ENCODE results near the gene CPZ.

Gene CPZ

GRCh38 chr4:8592366-8593263 lies at the start of gene CPZ:
TSS of gene CPZ (plus strand) at chr4:8592765. CDS start at chr4:8592834, 69 bp downstream.
- DNase-seq (ENCODE audit: low read depth in 1 of 2, low spot score in 1 of 2), result no peak

GRCh38 chr4:8542776-8543525 lies 49.6 kb upstream of the CPZ start:
- no peak for DNase-seq (ENCODE audit: low read depth in 1 of 2, low spot score in 1 of 2)

GRCh38 chr4:8543623-8544022 lies 48.9 kb upstream of the CPZ start:
- no peak for DNase-seq (ENCODE audit: low read depth in 1 of 2, low spot score in 1 of 2)

- DNase-seq (ENCODE audit: low read depth in 1 of 2, low spot score in 1 of 2), result no peak
Observed at GRCh38 chr4:8544282-8544681, 48.3 kb upstream of the CPZ start.

- DNase-seq (ENCODE audit: low read depth in 1 of 2, low spot score in 1 of 2), result no peak
Observed at GRCh38 chr4:8544741-8545438, 47.7 kb upstream of the CPZ start.

GRCh38 chr4:8545439-8545765 lies 47.2 kb upstream of the CPZ start:
- DNase-seq (ENCODE audit: low read depth in 1 of 2, low spot score in 1 of 2), result no peak

- no peak for DNase-seq (ENCODE audit: low read depth in 1 of 2, low spot score in 1 of 2)
Observed at GRCh38 chr4:8546766-8547107, 45.8 kb upstream of the CPZ start.

GRCh38 chr4:8547108-8547911 lies 45.3 kb upstream of the CPZ start:
- no peak for DNase-seq (ENCODE audit: low read depth in 1 of 2, low spot score in 1 of 2)

- DNase-seq (ENCODE audit: low read depth in 1 of 2, low spot score in 1 of 2), result no peak
Observed at GRCh38 chr4:8547912-8548730, 44.4 kb upstream of the CPZ start.

- no peak for DNase-seq (ENCODE audit: low read depth in 1 of 2, low spot score in 1 of 2)
Observed at GRCh38 chr4:8548731-8549351, 43.7 kb upstream of the CPZ start.

- DNase-seq (ENCODE audit: low read depth in 1 of 2, low spot score in 1 of 2), result no peak
Observed at GRCh38 chr4:8549352-8549931, 43.1 kb upstream of the CPZ start.

- no peak for DNase-seq (ENCODE audit: low read depth in 1 of 2, low spot score in 1 of 2)
Observed at GRCh38 chr4:8550691-8551090, 41.9 kb upstream of the CPZ start.

- DNase-seq (ENCODE audit: low read depth in 1 of 2, low spot score in 1 of 2), result no peak
Observed at GRCh38 chr4:8552024-8552423, 40.5 kb upstream of the CPZ start.

GRCh38 chr4:8552581-8553205 lies 39.9 kb upstream of the CPZ start:
- no peak for DNase-seq (ENCODE audit: low read depth in 1 of 2, low spot score in 1 of 2)

GRCh38 chr4:8553216-8553615 lies 39.3 kb upstream of the CPZ start:
- DNase-seq (ENCODE audit: low read depth in 1 of 2, low spot score in 1 of 2), result no peak

- no peak for DNase-seq (ENCODE audit: low read depth in 1 of 2, low spot score in 1 of 2)
Observed at GRCh38 chr4:8553991-8554405, 38.6 kb upstream of the CPZ start.

- DNase-seq (ENCODE audit: low read depth in 1 of 2, low spot score in 1 of 2), result no peak
Observed at GRCh38 chr4:8554555-8555100, 37.9 kb upstream of the CPZ start.

GRCh38 chr4:8555716-8556115 lies 36.8 kb upstream of the CPZ start:
- DNase-seq (ENCODE audit: low read depth in 1 of 2, low spot score in 1 of 2), result no peak

Data from activated T-helper 1 cell treated with anti-CD3 and anti-CD28 coated beads, Interleukin-2, amount 50 U/mL, for 16 hours (primary cell).